GM19043 (cell line): Measurements from ENCODE around the gene GAMT.

ENCODE experiments used
- ATAC-seq: cut with Tn5 transposase; IDR thresholded peaks from one replicate; pipeline ENCODE4 v1.9.1; 2021; ENCODE audit warnings: low read depth; ENCODE audit not compliant: unreplicated experiment

Gene GAMT

DNA sequence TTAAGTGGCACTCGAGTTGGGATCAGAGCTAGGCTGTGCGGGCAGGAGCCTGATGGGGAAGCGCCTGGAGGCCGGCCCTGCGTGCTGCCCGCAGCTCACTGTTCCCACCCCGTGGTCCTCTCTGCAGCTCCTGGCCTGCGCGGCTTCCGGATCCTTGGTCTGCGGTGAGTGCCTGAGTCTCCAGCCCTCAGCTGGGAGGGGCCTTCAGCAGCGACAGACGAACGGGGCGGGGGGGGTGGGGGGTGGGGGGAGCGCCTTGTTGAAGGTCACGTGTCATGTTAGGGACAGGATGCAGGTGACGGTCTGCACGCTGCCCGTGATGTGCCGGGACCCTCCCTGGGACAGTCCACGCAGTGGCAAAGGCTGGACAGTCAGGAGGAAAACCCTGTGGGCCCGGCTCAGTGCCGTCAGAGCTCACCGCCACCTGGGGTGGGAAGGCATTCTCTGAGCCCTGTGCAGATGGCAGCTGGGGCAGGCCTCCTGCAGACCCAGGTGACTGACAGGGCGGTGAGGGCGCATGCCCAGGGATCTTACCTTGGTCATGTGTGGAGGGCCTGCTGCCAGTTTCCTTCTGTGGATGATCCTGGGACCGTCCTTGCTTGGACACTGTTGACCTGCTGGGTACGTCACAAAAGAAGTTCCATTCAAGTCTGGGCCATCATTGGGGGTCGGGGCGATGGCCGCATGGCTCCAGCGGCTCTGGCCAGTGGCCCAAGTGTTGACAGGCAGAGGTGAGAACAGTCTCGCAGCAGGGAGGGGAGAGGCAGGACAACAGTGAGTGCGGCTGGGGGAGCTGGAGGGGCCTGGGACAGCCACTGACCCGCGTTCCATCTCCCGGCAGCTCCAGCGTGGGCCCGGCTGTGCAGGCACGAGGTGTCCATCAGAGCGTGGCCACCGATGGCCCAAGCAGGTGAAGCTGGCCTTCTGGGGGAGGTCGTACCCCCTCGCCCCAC is 13.4 kb downstream of the GAMT start:
- no peak for ATAC-seq

DNA sequence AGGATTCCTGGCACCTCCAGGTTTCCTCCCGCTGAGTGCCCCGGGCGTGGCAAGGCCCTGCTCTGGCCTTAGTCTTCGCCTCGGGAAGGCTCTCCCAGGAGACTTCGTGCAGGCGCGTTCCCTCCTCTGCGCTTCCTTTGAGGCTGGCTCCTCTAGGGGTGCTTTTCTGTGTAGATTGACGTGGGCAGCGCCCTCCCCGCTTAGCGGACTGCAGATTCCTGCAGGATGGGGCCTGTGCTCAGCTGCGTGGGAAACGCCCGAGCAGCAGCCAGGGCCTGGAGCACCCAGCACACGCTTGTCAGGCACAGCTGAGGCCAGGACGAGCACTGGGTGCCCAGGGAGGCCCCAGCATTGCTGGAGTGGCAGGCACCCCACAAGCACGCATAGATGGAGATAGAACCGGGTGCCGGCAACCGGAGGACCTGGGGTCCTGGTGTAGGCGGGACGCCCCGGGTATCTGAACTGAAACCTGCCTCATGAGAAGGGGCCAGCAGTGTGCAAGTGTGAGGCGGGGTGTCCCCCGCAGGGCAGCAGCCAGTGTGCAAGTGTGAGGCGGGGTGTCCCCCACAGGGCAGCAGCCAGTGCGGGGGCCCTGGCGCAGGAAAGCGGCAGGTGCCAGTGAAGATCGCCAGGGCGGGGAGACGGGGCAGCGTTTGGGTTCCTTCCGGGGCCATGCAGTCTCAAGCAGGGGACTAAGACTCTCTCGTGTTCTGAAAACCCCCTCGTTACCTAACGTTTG is 14.2 kb downstream of the GAMT start:
- no peak for ATAC-seq

GRCh38 chr19:1385816-1386215 is 15.5 kb downstream of the GAMT start:
- ATAC-seq, result no peak

DNA sequence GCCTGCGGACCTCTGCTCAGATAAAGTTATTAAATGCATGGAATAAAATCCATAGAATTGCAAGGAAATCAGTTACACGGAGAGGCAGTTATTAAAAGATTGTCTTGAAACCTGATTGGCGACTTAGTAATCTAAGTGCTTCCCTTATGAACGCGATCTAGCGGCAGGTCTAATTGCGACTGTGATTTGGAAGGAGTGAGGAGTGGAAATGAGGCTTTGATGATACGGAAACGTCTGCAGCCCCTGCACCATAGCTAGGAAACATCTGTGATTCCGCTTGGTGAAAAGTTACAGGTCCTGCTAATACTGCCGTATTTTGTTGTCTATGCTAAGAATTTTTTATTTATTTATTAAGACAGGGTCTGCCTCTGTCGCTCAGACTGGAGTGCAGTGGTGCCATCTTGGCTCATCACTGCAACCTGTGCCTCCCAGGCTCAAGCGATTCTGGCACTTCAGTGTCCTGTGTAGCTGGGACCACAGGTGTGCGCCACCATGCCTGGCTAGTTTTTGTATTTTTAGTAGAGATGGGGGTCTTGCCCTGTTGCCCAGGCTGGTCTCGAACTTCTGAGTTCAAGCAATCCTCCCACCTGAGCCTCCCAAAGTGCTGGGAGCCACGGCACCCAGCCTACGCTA is 16.7 kb downstream of the GAMT start:
- no peak for ATAC-seq

- ATAC-seq, result no peak
Measured at GRCh38 chr19:1384085-1384462, 17.3 kb downstream of the GAMT start.

DNA sequence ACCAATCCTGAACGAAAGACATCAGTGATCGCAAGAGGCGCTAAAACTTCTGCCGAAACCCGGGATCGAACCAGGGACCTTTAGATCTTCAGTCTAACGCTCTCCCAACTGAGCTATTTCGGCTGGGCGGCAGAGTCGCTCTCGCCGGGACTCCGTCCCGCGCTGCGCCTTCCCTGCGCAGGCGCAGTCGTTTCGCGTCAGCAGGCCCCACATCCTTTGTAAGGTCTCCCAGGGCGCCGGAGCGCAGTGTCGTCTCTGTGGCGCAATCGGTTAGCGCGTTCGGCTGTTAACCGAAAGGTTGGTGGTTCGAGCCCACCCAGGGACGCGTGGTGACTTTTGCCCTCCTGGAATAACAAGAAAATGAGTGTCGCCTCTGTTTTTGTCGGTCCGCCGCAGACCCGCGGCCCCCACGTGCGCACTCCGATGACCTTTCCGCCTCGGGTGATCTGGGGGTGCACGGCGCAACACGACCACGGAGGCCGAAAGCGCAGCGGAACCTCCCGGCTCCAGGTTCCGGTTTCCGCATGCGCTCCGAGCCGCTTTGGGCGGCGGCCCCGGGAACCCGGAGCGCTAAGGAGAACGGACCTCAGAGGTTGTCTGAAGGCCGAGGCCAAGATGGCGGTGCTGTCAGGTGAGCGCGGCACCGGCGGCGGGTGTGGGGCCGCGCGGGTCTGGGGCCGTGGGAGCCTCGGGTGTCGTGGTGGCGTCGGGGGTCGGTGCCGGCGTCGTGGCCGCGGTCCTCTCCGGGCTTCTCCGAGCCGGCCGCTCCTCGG is 17.8 kb downstream of the GAMT start, which contains the start of gene NDUFS7:
Gene NDUFS7, plus strand, starts transcription at position 596 of the 773 bp plus-strand sequence. Its CDS starts 20 bp downstream, at position 616.
- ATAC-seq, result peak; percentile 66

DNA sequence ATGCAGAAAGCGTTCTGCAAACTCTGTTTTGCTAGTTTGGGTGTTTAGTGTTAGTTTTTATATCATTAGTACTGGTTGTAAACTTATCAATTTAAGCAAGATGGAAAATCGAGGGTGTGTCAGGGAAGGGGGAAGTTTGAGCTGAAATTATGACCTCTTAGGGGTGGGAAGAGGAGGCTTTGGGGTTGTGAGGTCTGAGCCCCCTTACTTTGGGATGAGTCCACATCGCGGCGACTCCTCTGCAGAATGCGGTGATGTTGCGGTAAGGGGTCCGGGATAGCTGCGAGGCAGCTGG is 18.4 kb downstream of the GAMT start:
- no peak for ATAC-seq

DNA sequence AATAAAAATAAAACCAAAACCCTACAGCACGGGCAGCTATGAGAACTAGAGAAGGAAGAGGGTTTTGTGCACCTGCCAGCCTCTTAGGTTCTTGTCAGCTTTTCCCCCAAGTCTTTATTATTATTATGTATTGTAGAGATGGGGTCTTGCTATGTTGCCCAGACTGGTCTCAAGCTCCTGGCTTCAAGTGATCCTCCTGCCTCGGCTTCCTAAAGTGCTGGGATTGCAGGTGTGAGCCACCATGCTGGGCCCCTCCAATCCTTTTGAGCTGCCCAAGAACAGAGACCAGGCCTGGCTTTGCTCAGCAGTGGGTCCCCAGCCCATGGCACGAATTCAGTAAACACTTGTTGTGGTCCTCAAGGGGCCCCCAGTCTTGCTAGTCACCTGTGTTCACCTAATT is 19.1 kb downstream of the GAMT start:
- ATAC-seq, result no peak

- no peak for ATAC-seq
Measured at GRCh38 chr19:1379961-1380489, 21.3 kb downstream of the GAMT start.

- ATAC-seq, result no peak
Measured at GRCh38 chr19:1379126-1379905, 22.0 kb downstream of the GAMT start.

- ATAC-seq, result no peak
Measured at GRCh38 chr19:1377965-1378785, 23.2 kb downstream of the GAMT start.

DNA sequence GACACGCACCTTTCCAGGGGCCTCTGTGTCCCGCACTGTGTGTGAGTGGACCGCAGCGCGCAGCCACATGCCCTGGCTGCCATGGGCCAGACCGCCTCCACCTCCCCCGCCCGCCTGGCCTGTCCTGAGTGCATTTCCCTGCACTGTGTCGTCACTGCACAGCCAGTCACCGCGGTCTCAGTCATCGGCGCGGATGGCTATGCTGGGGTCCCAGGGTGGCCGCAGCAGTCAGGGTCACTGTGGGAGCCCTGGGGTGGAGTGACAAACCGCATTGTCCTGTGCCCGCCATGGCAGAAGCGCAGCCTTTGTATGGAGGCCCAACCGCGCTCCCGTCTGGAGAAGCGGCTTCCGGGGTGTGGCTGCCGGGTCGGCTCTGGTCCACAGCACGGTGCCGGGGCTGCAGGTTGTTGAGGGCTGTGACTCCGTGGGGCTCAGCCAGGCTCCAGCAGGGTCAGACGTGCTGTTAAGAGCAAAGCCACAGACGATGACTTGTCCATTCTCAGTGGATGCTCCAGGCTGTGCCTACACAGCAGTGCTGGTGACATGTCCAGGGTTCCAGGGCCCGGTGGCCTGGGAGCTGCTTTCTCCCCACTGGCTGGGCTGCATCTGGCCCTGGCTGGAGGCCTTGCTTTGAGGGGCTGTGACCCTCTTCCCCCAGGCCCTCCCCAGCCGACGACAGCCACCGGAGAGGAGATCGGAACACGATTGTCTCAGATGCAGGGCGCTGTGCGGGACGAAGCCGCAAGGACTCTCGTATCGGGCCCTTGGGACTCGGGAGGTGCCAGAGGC is 24.0 kb downstream of the GAMT start:
- ATAC-seq, result no peak

GRCh38 chr19:1376415-1376805 is 24.9 kb downstream of the GAMT start:
- no peak for ATAC-seq

- no peak for ATAC-seq
Measured at GRCh38 chr19:1374250-1374577, 27.1 kb downstream of the GAMT start.

GRCh38 chr19:1373534-1374249 is 27.6 kb downstream of the GAMT start:
- ATAC-seq, result no peak

DNA sequence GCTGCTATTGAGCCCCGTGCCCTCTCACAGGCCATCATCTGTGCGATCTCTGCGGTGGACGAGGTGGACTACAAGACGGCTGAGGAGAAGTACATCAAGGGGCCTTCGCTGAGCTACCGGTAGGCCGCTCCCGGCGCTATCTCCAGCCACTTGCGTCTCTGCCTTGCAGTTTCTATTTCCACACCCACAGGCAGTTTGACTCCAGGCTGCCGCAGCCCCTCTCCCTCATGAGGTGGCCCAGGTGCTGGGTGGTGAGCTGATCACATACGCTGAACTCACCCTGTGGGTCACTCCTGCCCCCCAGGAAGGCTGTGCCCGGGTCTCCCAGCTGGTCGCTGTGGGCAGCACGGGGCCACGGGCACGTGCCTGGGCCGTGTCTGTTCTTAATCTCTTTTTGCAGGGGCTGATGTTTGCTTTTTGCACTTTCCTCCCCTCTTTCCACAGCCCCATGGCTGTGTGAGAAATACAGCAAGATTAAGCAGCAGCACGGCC is 28.3 kb downstream of the GAMT start:
- ATAC-seq, result no peak

DNA sequence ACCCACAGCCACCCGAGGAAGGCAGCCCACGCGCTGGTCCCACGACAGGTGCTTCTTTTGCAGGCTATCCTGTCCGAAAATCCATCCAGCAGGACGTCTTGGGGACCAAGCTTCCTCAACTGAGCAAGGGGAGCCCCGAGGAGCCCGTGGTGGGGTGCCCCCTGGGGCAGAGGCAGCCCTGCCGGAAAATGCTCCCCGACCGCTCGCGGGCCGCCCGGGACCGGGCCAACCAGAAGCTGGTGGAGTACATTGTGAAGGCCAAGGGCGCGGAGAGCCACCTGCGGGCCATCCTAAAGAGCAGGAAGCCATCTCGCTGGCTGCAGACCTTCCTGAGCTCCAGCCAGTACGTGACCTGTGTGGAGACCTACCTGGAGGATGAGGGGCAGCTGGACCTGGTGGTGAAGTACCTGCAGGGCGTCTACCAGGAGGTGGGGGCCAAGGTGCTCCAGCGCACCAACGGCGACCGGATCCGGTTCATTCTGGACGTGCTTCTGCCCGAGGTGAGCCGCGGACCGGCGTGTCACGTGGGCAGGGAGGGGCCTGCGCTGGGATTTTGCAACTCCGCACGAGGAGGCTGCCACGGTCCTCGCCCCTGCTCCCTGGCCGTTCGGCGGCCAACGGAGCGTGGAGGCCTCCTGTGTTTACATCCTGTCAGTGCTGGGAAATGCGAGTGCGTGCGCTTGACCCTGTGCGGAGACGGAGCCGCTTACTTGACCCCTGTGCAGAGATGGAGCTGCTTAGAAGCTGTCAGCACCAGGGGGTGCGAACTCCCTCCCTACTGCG is 30.6 kb downstream of the GAMT start:
- no peak for ATAC-seq
